Neural cell (in vitro differentiated cells): Measurements from ENCODE around the gene LDLRAD4. TPM values are rescaled to one million over a fixed set of nuclear protein-coding genes. Genes with fewer than 3 reads are reported as not detected.

Experiments used
- H2AFZ ChIP-seq: fragments of 200-600, 300-800 bp; sonication (generic), shearing (Covaris generic); 2 replicates; pipeline ENCODE4 v1.6.0; 2014; ENCODE audit warnings: low read depth, mild to moderate bottlenecking, antibody characterized with exemption, low read length, moderate library complexity
- H3F3A ChIP-seq: fragments of 200-600 bp; shearing (Covaris generic); 2 replicates; pipeline ENCODE4 v1.6.1; 2016; ENCODE audit warnings: mild to moderate bottlenecking, moderate library complexity, mixed read lengths, antibody characterized with exemption, low read length; ENCODE audit not compliant: insufficient read depth, poor library complexity, severe bottlenecking
- H3K27ac ChIP-seq: fragments of 200-600, 300-800 bp; sonication (generic), shearing (Covaris generic); 2 replicates; pipeline ENCODE4 v1.5.1; 2014; ENCODE audit warnings: mild to moderate bottlenecking, low read length, moderate library complexity
- H3K27me3 ChIP-seq: fragments of 300-800, 200-600 bp; sonication (generic), shearing (Covaris generic); 2 replicates; pipeline ENCODE4 v1.6.0; 2014; ENCODE audit warnings: mild to moderate bottlenecking, low read depth, low read length, moderate library complexity; ENCODE audit not compliant: insufficient read depth
- H3K36me3 ChIP-seq: fragments of 300-800, 200-600 bp; sonication (generic), shearing (Covaris generic); 2 replicates; pipeline ENCODE4 v1.5.1; 2014; ENCODE audit warnings: mild to moderate bottlenecking, antibody characterized with exemption, low read length, moderate library complexity; ENCODE audit not compliant: insufficient read depth
- H3K4me2 ChIP-seq: fragments of 300-800, 200-600 bp; sonication (generic), shearing (Covaris generic); 2 replicates; pipeline ENCODE4 v1.6.0; 2014; ENCODE audit warnings: mild to moderate bottlenecking, low read length
- H3K4me3 ChIP-seq: fragments of 300-800, 200-600 bp; sonication (generic), shearing (Covaris generic); 2 replicates; pipeline ENCODE4 v1.5.1; 2014; ENCODE audit warnings: mild to moderate bottlenecking, low read length, moderate library complexity
- H3K79me2 ChIP-seq: fragments of 200-600 bp; shearing (Covaris generic); replicated peaks from 2 replicates; pipeline ENCODE4 v1.6.0; 2014; ENCODE audit warnings: mild to moderate bottlenecking, low read length, moderate library complexity; ENCODE audit not compliant: insufficient read depth
- H3K9ac ChIP-seq: fragments of 300-800, 200-600 bp; sonication (generic), shearing (Covaris generic); 2 replicates; pipeline ENCODE4 v1.6.1; 2016; ENCODE audit warnings: mild to moderate bottlenecking, low read length, mixed read lengths
- H3K9me2 ChIP-seq: fragments of 200-600 bp; shearing (Covaris generic); 2 replicates; pipeline ENCODE4 v1.6.1; 2016; ENCODE audit warnings: mild to moderate bottlenecking, low read length, mixed read lengths; ENCODE audit not compliant: insufficient read depth
- H3K9me3 ChIP-seq: fragments of 200-600, 300-800 bp; sonication (generic), shearing (Covaris generic); 2 replicates; pipeline ENCODE4 v1.6.1; 2016; ENCODE audit warnings: mild to moderate bottlenecking, mixed run types, low read length, moderate library complexity, mixed read lengths
- H4K20me1 ChIP-seq: fragments of 200-600 bp; shearing (Covaris generic); 2 replicates; pipeline ENCODE4 v1.6.1; 2016; ENCODE audit warnings: mild to moderate bottlenecking, mixed run types; ENCODE audit not compliant: insufficient read depth
- CTCF ChIP-seq: fragments of 450-650 bp; IDR thresholded peaks from 2 replicates; pipeline ENCODE4 v1.5.1; 2014; ENCODE audit warnings: antibody characterized with exemption, mild to moderate bottlenecking, moderate library complexity; ENCODE audit not compliant: poor library complexity, severe bottlenecking
- EP300 ChIP-seq: fragments of 450-650 bp; conservative IDR thresholded peaks from 2 replicates; pipeline ENCODE4 v1.6.1; 2014; ENCODE audit warnings: antibody characterized with exemption, mild to moderate bottlenecking, moderate library complexity; ENCODE audit not compliant: poor library complexity, severe bottlenecking
- EZH2 ChIP-seq: fragments of 200-600, 300-800 bp; shearing (Covaris generic), sonication (generic); IDR thresholded peaks from 2 replicates; pipeline ENCODE4 v1.6.1; 2014; ENCODE audit warnings: antibody characterized with exemption, low read length, borderline replicate concordance, mild to moderate bottlenecking; ENCODE audit not compliant: insufficient read depth, poor library complexity, severe bottlenecking
- MXI1 ChIP-seq: fragments of 450-650 bp; conservative IDR thresholded peaks from 2 replicates; pipeline ENCODE4 v1.6.1; 2014; ENCODE audit warnings: antibody characterized with exemption, mild to moderate bottlenecking; ENCODE audit not compliant: poor library complexity, severe bottlenecking
- POLR2AphosphoS5 ChIP-seq: IDR thresholded peaks from 2 replicates; pipeline ENCODE4 v1.6.1; 2012
- RAD21 ChIP-seq: fragments of 450-650 bp; conservative IDR thresholded peaks from 2 replicates; pipeline ENCODE4 v1.6.1; 2014; ENCODE audit warnings: antibody characterized with exemption, mild to moderate bottlenecking, moderate library complexity
- SMC3 ChIP-seq: fragments of 450-650 bp; conservative IDR thresholded peaks from 2 replicates; pipeline ENCODE4 v1.6.1; 2014; ENCODE audit warnings: antibody characterized with exemption, mild to moderate bottlenecking, moderate library complexity; ENCODE audit not compliant: poor library complexity
- TAF1 ChIP-seq: IDR thresholded peaks from 2 replicates; pipeline ENCODE4 v1.6.1; 2012; ENCODE audit warnings: low read depth
- polyA plus RNA-seq: library from polyadenylated mRNA; depleted of rRNA; stranded (reverse); fragments of >200 nt; gene quantifications from 2 replicates; pipeline ENCODE4 v1.2.3, GENCODE V29; 2014
- TF ChIP-seq, protein P1 (sequence below): IDR thresholded peaks from 2 replicates; pipeline ENCODE4 v1.6.1; 2012; ENCODE audit warnings: borderline replicate concordance

Gene LDLRAD4
- polyA plus RNA-seq, 1 donor from 2014 or later: 3.7 TPM

- H2AFZ ChIP-seq: no peak overlapping the region
- no peak overlapping the region for H3K27ac ChIP-seq
- no peaks in the 10 kb centered on the region for H3K79me2 ChIP-seq
- H3K9me2 ChIP-seq: no peaks in the 10 kb centered on the region
- no peak overlapping the region for H3K9ac ChIP-seq
- no peaks in the 10 kb centered on the region for H3K9me3 ChIP-seq
- no peak overlapping the region for H3K4me2 ChIP-seq
- no peaks in the 10 kb centered on the region for H3F3A ChIP-seq
- H3K27me3 ChIP-seq: no peaks in the 10 kb centered on the region
- no peak overlapping the region for H3K4me3 ChIP-seq
- H4K20me1 ChIP-seq: no peaks in the 10 kb centered on the region
- no peak for TF ChIP-seq POLR2AphosphoS5
- no peak for TF ChIP-seq MXI1
- no peak for TF ChIP-seq SMC3
- H3K36me3 ChIP-seq: no peaks in the 10 kb centered on the region
Measured at GRCh38 chr18:13525381-13526029, 306.9 kb downstream of the LDLRAD4 start.

DNA sequence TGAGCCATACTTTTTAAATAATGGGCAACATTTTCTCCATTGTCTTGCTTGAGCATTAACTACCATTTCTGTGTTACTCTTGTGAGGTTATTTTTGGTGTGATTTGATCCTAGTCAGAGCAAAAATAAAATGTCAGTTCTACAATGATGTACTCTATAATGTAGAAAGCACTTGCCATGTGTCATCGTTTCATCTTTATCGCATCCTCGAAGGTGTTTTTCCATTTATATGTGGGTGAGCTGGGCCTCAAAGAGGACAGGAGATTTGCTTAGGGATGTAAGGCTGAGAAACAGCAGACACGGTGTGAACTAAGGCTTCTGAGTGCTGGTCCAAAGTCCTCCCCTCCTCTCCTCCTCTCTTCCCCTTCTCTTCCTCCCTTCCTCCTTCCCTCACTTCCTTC is 308.0 kb downstream of the LDLRAD4 start:
- H4K20me1 ChIP-seq: no peaks in the 10 kb centered on the region
- H3K9me3 ChIP-seq: no peaks in the 10 kb centered on the region
- no peak overlapping the region for H2AFZ ChIP-seq
- no peak for TF ChIP-seq POLR2AphosphoS5
- TF ChIP-seq EZH2: no peak
- no peak for TF ChIP-seq EP300
- no peak for TF ChIP-seq TAF1
- TF ChIP-seq, protein P1, sequence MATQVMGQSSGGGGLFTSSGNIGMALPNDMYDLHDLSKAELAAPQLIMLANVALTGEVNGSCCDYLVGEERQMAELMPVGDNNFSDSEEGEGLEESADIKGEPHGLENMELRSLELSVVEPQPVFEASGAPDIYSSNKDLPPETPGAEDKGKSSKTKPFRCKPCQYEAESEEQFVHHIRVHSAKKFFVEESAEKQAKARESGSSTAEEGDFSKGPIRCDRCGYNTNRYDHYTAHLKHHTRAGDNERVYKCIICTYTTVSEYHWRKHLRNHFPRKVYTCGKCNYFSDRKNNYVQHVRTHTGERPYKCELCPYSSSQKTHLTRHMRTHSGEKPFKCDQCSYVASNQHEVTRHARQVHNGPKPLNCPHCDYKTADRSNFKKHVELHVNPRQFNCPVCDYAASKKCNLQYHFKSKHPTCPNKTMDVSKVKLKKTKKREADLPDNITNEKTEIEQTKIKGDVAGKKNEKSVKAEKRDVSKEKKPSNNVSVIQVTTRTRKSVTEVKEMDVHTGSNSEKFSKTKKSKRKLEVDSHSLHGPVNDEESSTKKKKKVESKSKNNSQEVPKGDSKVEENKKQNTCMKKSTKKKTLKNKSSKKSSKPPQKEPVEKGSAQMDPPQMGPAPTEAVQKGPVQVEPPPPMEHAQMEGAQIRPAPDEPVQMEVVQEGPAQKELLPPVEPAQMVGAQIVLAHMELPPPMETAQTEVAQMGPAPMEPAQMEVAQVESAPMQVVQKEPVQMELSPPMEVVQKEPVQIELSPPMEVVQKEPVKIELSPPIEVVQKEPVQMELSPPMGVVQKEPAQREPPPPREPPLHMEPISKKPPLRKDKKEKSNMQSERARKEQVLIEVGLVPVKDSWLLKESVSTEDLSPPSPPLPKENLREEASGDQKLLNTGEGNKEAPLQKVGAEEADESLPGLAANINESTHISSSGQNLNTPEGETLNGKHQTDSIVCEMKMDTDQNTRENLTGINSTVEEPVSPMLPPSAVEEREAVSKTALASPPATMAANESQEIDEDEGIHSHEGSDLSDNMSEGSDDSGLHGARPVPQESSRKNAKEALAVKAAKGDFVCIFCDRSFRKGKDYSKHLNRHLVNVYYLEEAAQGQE: no peak
- TF ChIP-seq CTCF: no peak
- TF ChIP-seq RAD21: no peak
- no peak for TF ChIP-seq SMC3
- TF ChIP-seq MXI1: no peak
- no peak overlapping the region for H3K9ac ChIP-seq
- no peak overlapping the region for H3K4me3 ChIP-seq
- H3K79me2 ChIP-seq: no peaks in the 10 kb centered on the region
- no peaks in the 10 kb centered on the region for H3K36me3 ChIP-seq
- H3K27ac ChIP-seq: no peak overlapping the region
- H3F3A ChIP-seq: no peaks in the 10 kb centered on the region
- no peaks in the 10 kb centered on the region for H3K9me2 ChIP-seq
- H3K27me3 ChIP-seq: no peaks in the 10 kb centered on the region
- no peak overlapping the region for H3K4me2 ChIP-seq
